22Rv1 (cell line): ENCODE measurements around the gene ITGB7.

Experiments used
- ZFX ChIP-seq: fragments of 450-650 bp; IDR thresholded peaks from 2 replicates; pipeline ENCODE4 v1.6.1; 2017; ENCODE audit warnings: antibody characterized with exemption, borderline replicate concordance
- TF ChIP-seq, protein P1 (sequence below): fragments of 450-650 bp; IDR thresholded peaks from 2 replicates; pipeline ENCODE4 v1.5.1; 2017; ENCODE audit warnings: mild to moderate bottlenecking

DNA sequence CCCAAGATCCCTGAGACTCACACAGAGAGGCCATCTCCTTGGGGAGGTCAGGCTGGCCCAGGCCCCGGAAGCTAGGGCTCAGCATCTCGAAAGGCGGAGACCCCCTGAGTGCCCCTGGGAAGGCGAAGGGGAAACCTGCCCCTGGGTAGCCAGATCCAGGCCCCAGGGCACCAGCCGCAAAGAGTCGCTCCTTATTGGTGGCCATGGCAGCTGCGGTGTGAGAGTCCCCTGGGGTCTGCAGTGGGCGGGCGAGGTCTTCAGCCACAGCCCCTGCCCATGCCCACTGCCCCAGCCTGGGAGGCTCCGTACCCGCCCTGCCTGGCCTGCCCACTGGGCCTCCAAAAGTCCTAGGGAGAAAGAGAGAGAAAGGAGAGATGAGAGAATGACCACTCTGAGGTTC is 20.3 kb upstream of the ITGB7 start:
- TF ChIP-seq, protein P1, sequence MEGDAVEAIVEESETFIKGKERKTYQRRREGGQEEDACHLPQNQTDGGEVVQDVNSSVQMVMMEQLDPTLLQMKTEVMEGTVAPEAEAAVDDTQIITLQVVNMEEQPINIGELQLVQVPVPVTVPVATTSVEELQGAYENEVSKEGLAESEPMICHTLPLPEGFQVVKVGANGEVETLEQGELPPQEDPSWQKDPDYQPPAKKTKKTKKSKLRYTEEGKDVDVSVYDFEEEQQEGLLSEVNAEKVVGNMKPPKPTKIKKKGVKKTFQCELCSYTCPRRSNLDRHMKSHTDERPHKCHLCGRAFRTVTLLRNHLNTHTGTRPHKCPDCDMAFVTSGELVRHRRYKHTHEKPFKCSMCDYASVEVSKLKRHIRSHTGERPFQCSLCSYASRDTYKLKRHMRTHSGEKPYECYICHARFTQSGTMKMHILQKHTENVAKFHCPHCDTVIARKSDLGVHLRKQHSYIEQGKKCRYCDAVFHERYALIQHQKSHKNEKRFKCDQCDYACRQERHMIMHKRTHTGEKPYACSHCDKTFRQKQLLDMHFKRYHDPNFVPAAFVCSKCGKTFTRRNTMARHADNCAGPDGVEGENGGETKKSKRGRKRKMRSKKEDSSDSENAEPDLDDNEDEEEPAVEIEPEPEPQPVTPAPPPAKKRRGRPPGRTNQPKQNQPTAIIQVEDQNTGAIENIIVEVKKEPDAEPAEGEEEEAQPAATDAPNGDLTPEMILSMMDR = no peak
- TF ChIP-seq ZFX = no peak
